Inflammatory macrophage treated with lipopolysaccharide for 4 hours (primary cell): ENCODE measurements around the gene ITPRID1.
"Not testable (repeated sequence)": the region's sequence is repeated elsewhere in the genome, so short reads cannot be mapped to it uniquely, and the experiment has no call there.

Source experiments
- DNase-seq: peaks from one replicate; pipeline ENCODE4 v3.0.0-alpha.2; 2020

ITPRID1 gene

GRCh38 chr7:31513790-31514189 is at the start of gene ITPRID1:
ITPRID1 (plus strand) TSS chr7:31514090; CDS start chr7:31553025, 38,935 bp downstream.
- no peak for DNase-seq

DNA sequence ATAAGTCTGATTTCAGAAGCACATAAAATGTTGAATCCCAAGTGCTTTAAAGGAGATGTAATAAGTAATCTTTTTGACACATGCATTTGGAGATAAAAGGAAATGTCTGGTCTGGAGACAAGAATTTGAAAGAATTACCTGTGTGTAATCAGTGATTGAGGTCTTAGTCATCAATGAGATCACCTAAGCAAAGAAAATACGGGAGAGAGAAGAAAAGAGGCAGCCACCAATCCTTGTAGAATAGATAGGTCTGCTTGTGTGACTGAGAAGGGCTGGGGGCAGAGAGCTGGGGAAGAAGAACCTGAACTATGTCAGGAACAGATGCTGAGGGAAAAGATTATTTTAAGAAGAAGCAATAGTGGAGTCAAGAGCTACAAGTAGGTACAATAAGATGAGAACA is 49.3 kb upstream of the ITPRID1 start:
- DNase-seq: no peak

DNA sequence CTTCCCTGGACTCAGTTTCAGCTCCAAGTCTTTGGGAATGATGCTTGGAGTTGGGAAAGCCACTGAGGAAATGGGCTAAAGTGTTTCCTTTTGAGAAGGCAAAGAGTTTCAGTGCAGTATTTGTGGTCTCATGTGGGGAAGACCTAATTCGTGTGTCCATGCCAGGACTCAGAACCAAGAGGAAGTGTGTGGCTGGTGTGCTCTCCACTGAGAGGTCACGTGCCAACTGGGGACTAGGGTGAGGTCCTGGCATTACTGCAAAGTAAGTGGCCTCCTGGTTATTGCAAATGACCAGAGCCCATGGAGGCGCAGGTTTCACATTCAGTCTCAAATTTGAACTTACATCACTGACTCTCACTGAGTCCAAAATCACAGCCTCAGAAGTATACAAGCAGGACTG is 48.6 kb upstream of the ITPRID1 start:
- peak; percentile 3 for DNase-seq

GRCh38 chr7:31466036-31466435 is 47.9 kb upstream of the ITPRID1 start:
- DNase-seq: no peak

DNA sequence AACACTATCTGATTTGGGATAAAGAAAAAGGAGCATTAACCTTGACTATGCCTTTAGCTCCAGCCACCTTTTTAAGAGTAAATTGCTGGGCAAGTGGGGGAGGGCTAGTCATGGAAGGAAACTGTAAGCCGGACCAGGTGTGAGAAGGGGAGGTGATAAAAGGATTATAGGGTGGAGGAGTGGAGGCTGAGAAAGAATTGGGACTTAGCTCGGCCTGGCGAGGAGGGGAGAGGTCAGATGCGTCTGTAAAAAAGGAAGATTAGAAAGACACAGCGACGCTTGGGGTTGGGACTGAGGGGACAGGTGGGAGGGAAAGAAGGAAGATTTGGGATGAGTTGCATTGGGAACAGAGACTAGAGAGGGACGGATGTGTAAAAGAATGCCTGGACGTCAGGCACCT is 43.0 kb upstream of the ITPRID1 start:
- DNase-seq: not testable (repeated sequence)

DNA sequence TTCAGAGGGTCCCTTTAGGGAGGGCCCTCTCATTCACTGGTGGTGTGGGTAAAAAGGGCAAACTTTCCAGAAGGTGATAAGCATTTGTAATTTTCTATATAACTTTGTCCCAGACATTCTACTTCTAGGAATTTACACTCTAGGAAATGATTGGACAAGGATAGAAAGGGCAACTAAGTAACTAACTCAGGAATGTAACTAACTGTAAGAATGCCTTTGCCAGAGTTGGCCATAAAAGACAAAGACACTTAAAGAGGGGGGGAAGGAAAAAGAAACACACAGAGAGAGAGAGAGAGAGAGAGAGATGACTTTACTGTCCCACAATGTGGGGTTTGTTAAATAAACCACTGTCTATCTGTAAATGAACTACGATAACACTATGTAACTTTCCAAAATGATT is 38.5 kb upstream of the ITPRID1 start:
- DNase-seq: no peak

DNA sequence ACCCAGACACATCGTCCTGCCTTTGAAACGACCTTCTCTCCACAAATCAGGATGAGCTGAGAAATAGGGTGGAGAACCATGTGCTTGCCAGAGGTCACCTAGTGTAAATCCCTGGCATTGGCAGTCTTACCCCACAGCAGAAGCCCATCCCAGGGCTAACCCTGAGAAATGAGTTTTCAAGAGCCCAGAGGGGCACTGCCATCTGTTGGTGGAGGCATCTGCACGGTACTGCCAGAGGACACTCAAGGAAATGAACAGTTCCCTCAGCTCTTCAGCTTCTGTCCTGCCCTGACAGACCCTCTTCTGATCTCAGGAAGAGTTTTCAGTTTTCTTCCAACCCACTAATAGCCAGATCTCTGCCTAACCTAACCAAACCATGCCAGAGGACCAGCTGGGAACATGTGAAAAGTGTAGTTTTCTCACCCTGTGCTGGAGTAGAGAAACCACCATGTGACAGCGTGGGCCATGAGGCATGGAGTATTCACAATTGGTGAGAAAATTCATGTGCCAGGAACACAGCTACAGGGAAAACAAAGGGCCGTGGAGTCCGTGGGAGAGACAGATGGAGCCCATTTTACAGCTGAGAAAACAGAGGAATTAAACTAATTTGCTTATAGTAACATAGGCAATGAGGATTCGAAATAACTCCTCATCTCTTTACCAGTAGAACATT is 37.7 kb upstream of the ITPRID1 start:
- no peak for DNase-seq

DNA sequence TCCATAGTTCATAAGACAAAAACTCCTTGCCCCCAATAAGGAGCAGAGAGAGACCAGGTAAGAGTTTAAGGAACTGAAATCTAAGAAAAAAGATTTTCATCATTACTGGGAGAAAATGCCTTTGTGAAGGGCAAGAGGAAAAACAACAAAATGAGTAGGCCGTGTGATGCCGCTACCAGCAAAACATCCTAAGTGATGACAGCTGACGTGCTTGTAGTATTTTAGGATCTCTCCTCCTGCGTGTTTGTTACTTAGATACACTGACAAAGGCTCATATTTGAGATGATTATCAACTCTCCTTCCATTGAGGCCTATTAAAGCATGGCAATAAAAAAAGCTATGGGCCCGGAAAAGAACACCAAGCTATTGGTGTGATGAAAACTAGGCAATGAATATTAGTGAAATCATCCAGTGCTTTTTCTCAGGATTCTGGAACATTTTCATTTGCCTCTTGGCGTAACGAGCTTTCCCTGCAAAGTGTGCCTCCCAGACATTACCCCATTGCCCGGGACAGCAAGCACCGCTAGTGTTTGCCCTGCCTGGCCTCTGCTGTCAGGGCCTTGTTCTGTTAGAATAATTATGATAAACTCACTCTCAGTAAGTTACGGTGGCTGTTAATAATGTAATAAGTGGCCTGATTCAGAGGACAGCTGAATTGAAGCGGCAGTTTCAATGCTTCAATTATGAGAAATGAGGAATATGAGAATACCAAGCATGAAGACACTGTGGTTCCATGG is 36.8 kb upstream of the ITPRID1 start:
- no peak for DNase-seq

- DNase-seq: no peak
Measured at GRCh38 chr7:31478018-31478417, 35.9 kb upstream of the ITPRID1 start.

- DNase-seq: peak; percentile 69
Measured at GRCh38 chr7:31478721-31479120, 35.2 kb upstream of the ITPRID1 start.

- no peak for DNase-seq
Measured at GRCh38 chr7:31487071-31487470, 26.8 kb upstream of the ITPRID1 start.

GRCh38 chr7:31487476-31487875 is 26.4 kb upstream of the ITPRID1 start:
- no peak for DNase-seq

- DNase-seq: peak; percentile 55
Measured at GRCh38 chr7:31488562-31489203, 25.2 kb upstream of the ITPRID1 start.

DNA sequence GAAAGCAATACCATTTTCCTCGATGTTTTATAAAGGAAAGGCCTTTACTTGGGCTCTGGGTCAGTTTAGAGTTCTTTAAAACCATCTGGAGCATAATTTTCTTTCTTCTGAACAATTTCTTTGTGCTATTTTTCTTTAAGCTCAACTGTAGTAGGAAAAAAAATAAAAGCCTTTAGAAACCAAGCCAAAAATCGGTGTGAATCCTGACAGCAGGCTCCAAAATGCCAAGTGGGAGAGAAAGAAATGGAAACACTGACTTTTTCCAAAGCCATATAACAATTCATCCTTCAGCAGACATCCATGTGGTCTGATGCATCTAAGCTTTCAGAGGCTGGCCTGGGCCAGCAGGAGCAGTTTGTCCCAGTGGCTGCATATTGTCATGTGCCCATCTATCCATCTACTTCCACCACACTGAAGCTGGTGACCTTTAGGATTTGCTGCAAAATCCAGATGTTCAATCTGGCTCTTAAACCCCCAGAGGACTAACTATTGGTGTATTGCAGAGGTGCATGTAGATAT is 23.0 kb upstream of the ITPRID1 start:
- DNase-seq: no peak

- no peak for DNase-seq
Measured at GRCh38 chr7:31492086-31492485, 21.8 kb upstream of the ITPRID1 start.

DNA sequence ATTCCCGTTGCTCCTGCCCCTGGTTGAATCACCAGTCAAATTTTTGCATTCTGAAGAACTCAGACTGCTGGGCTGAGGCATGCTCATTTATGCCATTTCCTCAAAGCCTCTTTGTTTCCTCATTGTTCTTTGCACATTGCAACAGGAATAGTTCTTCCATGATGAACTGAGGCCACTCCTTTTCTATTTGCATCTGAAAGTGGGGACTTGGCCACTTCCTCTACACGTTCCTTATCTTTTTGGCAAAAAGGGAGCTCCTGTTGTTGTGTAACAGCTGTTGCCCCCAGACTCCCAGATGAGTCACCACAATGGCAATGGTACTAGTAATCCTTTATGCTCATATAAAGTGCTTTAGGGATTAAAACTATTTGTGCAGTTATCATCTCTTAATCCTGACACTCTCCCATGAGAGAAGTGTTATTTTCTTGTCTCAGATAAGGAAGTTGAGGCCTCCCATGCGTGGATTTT is 20.1 kb upstream of the ITPRID1 start:
- peak; percentile 22 for DNase-seq

DNA sequence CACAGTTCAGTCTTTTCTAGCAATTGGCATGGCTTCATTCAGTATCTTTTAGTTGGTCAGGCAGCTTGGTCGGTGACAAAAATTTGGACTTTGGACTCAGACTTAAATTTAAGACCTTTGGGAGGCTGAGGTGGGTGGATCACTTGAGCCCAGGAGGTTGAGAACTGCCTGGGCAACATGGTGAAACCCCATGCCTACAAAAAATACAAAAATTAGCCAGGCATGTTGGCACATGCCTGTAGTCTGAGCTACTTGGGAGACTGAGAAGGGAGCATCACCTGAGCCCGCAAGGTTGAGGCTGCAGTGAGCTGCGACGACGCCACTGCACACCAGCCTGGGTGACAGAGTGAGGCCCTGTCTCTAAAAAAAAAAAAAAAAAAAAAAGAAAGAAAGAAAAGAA is 19.5 kb upstream of the ITPRID1 start:
- no peak for DNase-seq

- DNase-seq: no peak
Measured at GRCh38 chr7:31495653-31496052, 18.2 kb upstream of the ITPRID1 start.

DNA sequence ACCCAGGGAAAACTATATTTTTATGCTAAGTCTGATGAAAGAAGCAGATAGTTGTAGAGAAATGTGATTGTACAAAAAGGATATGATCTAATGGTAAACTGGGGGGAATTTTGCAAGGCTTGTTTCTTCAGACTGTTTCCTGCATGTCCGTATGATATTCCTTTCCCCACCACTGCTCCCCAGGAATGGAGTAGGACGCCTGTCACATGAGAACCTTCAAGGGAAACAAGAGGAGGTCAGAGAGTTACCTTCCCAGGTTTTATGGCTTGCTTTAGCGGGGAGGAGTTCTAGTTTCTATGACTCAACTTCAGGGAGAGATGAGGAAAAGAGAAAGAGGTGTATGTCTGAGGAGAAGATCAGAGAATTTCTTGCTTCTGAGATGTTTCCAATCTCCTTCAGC is 16.4 kb upstream of the ITPRID1 start:
- no peak for DNase-seq

DNA sequence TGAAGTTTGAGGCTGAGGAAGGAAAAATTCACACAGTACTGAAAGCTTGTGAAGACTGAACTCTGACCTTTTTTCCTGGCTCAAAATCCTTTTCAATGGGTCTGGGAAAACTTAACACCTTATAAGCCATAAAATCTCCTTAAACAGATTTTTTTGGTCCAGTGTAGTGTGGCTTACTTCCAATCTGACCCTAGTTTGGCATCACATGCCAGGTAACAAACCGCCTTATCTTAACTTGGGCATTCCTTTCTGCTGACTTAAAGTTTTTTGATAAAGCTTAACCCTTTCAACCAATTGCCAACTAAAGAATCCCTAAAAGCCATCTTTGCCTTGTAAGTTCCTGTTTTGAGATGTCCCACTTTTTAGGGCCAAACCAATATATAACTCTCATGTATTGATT is 13.2 kb upstream of the ITPRID1 start:
- no peak for DNase-seq

- no peak for DNase-seq
Measured at GRCh38 chr7:31508823-31509222, 5.1 kb upstream of the ITPRID1 start.

GRCh38 chr7:31512166-31512565 is 1.7 kb upstream of the ITPRID1 start:
- no peak for DNase-seq

DNA sequence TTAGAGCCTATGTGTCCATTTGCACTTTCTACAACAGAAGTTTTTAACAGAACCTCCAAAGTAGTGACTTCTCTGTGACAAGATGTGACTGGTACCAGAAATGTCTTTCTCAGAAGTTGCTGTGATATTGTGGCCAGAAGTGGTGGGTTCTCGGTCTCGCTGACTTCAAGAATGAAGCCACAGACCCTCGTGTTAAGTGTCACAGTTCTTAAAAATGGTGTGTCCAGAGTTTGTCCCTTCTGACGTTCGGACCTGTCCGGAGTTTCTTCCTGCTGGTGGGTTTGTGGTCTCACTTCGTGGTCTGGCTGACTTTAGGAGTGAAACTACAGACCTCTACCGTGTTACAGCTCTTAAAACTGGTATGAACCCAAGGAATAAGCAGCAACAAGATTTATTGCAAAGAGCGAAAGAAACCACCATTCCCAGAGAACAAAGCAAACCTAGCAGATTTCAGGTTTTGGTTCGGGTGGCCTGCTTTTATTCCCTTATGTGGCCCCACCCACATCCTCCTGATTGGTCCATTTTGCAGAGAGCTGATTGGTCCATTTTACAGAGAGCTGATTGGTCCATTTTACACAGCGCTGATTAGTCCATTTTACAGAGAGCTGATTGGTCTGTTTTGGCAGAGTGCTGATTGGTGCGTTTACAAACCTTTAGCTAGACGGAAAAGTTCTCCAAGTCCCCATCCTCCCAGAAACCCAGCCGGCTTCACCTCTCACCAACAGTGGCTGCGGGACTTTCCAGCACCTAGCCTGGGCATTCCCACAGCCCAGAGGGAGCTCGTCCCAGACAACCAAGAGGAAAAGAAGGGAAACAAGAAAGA is 3.0 kb downstream of the ITPRID1 start:
- no peak for DNase-seq
